Measurements from ENCODE around the gene FILIP1L.

FILIP1L gene

GRCh38 chr3:99871231-99872045, 242.9 kb downstream of the FILIP1L start:
- no peak for DNase-seq (ENCODE audit: low read depth, low spot score)

- DNase-seq (ENCODE audit: low read depth, low spot score), result no peak
These were observed 243.6 kb downstream of the FILIP1L start for GRCh38 chr3:99870712-99871111.

DNA sequence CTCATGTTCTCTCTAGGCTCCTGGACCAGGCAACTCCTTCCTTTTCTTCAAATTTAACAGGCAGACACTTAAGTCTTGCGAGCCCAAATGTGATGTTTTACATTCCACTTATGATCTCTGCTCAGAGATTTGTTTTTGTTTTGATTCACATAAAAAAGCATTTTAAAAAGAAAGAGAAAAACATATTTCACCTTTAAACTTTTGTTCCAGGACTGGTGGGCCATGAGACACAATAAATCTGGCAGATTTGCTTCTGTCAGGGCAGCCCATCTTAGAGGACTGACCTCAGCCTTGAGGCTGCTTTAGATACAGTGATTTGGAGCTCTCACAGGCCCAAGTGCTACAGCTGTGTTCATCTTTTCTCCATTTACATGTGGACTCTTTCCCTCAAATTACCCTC, 244.7 kb downstream of the FILIP1L start:
- DNase-seq (ENCODE audit: low read depth, low spot score), result no peak

DNA sequence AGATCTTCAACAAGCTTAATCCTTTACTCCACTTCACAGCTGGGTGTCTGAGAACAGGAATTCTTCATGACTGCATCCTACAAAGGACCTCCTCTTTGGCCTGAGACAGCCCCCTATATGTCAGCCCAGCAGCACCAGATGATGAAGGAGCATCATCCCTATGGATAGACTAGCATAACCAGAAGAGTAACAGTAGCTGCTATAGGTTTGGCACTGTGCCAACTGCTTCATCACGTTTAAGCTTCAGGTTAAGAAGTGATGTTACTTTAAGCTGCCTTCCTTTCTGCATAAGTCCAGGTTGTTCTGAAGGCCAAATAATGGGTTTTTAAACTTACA, 246.0 kb downstream of the FILIP1L start:
- DNase-seq (ENCODE audit: low read depth, low spot score), result no peak

DNA sequence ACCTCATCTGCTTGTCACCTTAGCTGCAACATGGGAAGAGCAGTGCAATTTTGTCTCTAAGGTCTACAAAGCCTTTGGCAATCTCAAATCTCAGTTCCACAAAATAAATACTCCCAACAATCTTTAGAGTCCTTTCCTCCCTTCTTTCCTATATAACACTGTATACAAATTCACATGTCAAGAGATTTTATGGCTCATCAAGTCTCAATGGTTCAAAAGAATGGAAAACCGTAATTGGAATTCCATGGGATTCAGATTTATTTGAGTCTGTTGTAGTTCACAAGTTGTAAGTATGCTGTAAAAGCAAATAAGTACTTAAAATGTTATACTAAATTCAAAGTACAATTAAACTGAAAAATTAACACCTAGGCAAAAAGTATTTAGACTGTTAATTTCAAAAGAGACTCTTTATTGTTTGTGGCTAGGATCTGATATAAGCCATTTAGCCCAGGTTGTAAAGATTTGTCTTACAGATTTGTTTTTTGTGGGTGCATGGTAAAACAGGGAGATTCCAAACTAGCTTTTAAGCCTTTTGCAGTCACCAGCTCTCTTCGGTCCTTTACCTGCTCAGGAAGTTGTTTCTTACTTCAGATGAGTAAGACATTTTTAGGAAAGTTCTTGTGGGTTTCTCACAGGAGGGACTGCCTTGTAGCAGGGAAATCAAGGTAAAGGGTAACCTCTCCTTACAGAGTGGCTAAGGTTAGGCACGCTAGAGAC, 246.5 kb downstream of the FILIP1L start:
- no peak for DNase-seq (ENCODE audit: low read depth, low spot score)

GRCh38 chr3:99866261-99866761, 248.0 kb downstream of the FILIP1L start:
- no peak for DNase-seq (ENCODE audit: low read depth, low spot score)

- DNase-seq (ENCODE audit: low read depth, low spot score), result no peak
These were observed 249.0 kb downstream of the FILIP1L start for GRCh38 chr3:99865321-99865720.

GRCh38 chr3:99864289-99864688, 250.0 kb downstream of the FILIP1L start:
- DNase-seq (ENCODE audit: low read depth, low spot score), result no peak

GRCh38 chr3:99863588-99863987, 250.7 kb downstream of the FILIP1L start:
- no peak for DNase-seq (ENCODE audit: low read depth, low spot score)

DNA sequence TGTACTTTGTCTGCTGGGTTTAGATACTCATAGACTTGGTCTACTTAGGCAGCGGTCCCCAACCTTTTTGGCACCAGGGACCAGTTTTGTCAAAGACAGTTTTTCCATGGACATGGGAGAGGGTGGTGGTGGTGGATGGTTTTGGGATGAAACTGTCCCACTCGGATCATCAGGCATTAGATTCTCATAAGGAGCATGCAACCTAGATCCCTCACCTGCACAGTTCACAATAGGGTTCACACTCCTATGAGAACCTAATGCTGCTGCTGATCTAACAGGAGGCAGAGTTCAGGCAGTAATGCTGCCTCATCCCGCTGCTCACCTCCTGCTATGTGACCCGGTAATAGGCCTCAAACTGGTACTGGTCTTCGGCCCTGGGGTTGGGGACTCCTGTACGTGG, 251.3 kb downstream of the FILIP1L start:
- no peak for DNase-seq (ENCODE audit: low read depth, low spot score)

DNA sequence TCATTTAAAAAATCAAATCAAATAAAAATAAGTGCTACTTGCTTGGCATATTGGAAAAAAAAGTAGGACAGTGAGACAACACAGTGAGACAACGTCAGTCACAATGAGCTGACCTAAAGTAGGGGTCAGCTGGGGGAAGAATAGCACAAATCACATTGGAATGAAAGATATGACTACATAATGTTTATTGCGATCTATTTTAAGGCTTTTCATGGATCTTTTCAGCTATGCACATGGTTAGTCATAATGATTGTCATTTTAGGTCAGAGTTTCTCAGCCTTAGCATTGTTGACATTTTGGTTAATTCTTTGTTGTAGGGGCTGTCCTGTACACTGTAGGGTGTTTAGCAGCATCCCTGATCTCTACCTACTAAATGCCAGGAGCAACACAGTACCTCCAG, 252.1 kb downstream of the FILIP1L start:
- DNase-seq (ENCODE audit: low read depth, low spot score), result no peak

GRCh38 chr3:99861216-99861615, 253.1 kb downstream of the FILIP1L start:
- DNase-seq (ENCODE audit: low read depth, low spot score), result no peak

GRCh38 chr3:99859825-99860224, 254.5 kb downstream of the FILIP1L start:
- no peak for DNase-seq (ENCODE audit: low read depth, low spot score)

GRCh38 chr3:99858469-99858868, 255.8 kb downstream of the FILIP1L start:
- DNase-seq (ENCODE audit: low read depth, low spot score), result no peak

DNA sequence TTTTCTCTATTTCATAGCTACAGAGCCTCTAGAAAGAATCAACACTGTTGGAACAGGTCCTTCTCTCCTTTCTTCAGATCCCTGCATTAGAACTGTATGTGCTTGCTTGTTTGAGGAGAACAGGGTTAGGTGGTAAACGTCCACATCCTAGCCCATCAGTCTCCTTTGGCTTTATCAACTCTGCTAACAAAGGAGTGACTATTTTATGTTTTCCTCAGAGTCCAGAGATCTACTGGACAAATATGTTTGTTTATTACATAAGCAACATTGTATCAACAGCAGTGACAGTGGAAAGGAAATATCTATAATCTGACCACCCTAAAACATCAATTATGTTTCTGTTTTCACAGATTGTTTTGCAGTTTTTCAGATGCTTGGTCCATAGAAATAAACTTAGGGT, 257.0 kb downstream of the FILIP1L start:
- no peak for DNase-seq (ENCODE audit: low read depth, low spot score)

DNA sequence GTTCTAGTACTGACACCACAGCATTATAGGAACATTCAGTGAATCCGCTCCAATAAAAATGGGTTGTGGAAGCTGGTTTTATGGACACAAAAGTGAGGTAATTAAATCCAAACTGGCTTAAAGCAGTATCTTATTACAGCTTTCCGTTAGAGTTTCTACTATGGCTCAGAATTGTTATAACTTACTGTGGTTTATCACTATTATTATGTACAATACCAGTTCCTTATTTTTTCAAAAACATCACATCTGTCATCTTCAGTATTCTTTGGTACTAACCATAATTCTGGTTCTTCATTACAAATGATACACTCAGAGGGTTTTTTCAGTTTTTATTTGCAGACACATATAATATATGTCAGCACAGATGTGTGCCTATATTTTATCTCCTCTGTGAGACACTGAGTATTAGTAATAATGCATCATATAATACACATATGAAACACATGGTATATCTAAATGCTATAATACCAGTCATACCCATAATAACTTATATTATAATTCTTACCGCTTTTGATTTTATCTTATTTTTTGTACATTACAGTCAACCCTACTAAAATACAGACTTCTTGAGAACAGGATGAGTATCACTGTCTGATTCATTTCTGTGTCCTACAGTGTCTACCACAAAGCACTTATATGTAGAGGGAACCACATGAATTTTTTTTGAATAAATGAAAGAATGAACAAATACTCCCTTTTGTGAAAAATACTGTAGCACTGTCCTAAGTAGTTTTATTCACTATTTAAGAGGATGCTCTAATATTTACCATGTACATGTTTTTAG, 257.7 kb downstream of the FILIP1L start:
- no peak for DNase-seq (ENCODE audit: low read depth, low spot score)

GRCh38 chr3:99855900-99856299, 258.4 kb downstream of the FILIP1L start:
- no peak for DNase-seq (ENCODE audit: low read depth, low spot score)

DNA sequence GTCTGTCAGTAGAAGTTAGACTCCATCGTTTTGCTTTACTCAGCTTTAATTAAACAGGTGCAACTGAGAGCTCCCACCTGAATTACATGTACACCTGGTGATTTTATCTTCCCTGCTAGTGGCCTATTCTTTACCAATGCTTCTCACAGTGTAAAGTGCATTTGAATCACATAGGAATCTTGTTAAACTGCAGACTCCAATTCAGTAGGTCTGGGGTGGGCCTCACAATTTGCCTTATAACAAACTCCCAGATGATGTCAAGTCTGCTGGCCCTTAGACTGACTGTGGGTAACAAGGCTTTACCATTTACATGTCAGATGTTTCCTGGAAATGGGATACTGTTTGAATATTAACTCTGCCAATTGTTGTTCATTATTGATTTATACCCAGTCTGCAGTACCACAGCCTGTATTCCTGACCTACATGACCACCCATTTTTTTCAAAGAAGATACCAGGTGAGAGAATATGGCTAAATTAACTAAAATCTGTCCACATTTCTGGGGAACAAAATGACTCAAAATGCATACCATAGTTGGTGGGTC, 259.5 kb downstream of the FILIP1L start:
- no peak for DNase-seq (ENCODE audit: low read depth, low spot score)

DNA sequence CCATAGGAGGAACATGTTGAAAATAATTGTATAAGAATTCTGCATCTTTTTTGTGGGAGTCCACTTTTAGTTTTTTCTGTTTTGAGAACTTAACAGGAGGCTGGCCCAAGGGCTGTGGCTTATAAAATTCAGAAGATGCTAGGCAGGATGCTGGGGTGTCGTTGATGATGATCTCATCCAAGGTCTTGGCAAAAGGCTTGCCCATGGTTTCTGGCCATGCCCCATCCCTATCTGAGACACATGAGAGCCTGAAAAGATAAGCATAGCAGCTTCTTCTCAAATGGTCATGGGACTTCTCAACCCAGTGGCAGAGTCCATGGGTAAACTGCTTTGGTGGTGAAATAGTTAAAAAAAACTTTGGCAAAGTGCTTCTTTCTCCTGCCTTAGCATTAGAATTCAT, 261.4 kb downstream of the FILIP1L start:
- DNase-seq (ENCODE audit: low read depth, low spot score), result no peak

- DNase-seq (ENCODE audit: low read depth, low spot score), result no peak
These were observed 262.3 kb downstream of the FILIP1L start for GRCh38 chr3:99851955-99852354.

DNA sequence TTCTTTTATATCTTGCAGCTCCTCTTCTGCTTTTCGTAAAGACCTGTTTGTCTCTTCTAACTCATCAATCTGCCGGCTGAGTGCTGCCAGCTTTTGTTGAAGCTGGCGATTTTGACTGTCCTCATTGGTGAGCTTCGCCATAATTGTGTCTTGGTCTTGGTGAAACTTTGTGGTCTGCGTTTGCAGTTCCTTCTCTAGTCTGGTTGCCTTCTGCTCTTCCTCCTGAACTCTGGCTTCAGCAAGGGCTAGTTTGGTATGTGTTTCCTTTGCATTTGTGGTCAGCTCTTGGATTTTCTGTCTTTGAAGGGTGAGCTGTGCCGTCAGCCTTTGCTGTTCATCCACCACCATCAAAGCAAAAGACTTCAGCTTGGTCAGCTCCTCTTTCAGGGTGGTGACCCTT, 263.7 kb downstream of the FILIP1L start:
- no peak for DNase-seq (ENCODE audit: low read depth, low spot score)

DNA sequence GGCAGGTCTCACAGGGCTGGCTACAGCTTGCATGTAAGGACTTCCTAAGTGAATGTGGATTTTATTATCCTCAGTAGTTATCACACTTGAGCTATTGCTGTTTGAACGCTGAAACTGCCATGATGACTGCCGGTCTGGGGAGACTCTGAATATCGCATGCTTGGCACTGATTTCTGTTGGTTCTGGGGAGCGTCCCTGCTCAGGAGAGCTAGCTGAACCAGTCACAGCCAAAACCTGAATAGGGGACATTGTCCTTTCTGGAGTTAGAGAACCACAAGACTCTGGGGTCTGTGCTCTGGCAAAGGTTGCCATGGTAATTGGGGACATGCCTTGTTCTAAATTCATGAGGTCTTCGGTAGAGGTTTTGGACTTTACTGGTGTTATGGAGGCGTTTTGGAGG, 265.9 kb downstream of the FILIP1L start:
- DNase-seq (ENCODE audit: low read depth, low spot score), result no peak
